Measurements from ENCODE around the gene GNAS-AS1. TPM values are rescaled to one million over a fixed set of nuclear protein-coding genes. Genes with fewer than 3 reads are reported as not detected.
A peak's percentile ranks its signal among the peaks of the same experiment; 100 is the strongest.

Gene GNAS-AS1
- total RNA-seq, 4 donors from 2014 or later = 0.19 to 0.48 (median 0.34) TPM; not detected in 1

DNA sequence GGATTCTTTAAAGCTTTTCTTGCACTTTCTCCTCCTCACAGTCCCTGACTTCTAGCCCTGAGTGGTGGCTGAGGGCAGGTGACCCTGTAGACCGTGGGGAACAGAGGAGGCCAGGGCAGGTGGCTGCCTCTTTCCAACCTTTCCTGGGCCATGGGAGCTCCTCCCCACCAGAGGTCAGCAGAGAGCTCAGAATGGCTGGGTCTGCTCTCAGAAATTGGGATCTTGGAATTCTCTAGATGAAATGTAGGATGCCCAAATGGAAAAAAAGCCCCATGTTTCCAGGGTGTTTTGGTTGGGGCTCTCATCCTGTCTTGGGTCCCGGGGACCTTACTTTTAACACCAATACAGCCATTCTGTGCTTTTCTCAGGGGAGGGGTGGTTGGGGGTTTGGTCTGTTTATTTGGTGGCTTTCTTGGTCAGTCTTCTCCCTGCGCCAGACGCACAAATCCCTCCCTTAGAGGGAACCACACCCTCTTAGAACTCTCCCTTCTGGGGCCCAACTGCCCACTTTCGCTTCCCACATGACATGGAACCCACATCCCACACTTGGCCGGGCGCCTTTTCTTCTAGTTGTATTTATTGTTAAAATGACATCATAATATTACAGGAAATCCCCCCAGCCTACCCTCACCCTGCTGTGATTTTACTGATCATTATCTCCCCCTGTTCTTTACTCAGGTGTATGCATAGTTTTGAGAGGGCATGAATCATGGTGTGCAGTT, 19.8 kb upstream of the GNAS-AS1 start:
- 37 to 46% methylated on average over 7 of the region's 7 CpGs for WGBS, 2 donors

GRCh38 chr20:58869662-58870227, 19.0 kb upstream of the GNAS-AS1 start:
- no peak overlapping the region for H3K27ac ChIP-seq
- H3K9me3 ChIP-seq = no peaks in the 10 kb centered on the region
- TF ChIP-seq POLR2A (IDR thresholded peaks at IDR 0.05) = no peak
- TF ChIP-seq, protein P1, sequence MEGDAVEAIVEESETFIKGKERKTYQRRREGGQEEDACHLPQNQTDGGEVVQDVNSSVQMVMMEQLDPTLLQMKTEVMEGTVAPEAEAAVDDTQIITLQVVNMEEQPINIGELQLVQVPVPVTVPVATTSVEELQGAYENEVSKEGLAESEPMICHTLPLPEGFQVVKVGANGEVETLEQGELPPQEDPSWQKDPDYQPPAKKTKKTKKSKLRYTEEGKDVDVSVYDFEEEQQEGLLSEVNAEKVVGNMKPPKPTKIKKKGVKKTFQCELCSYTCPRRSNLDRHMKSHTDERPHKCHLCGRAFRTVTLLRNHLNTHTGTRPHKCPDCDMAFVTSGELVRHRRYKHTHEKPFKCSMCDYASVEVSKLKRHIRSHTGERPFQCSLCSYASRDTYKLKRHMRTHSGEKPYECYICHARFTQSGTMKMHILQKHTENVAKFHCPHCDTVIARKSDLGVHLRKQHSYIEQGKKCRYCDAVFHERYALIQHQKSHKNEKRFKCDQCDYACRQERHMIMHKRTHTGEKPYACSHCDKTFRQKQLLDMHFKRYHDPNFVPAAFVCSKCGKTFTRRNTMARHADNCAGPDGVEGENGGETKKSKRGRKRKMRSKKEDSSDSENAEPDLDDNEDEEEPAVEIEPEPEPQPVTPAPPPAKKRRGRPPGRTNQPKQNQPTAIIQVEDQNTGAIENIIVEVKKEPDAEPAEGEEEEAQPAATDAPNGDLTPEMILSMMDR (IDR thresholded peaks at IDR 0.05) = no peak
- WGBS, 2 donors = 78% methylated on average over 5 to 7 of the region's 7 CpGs
- intact Hi-C loops (cut with DNase I) = loop anchor here (10.0 kb wide), 2 partner anchors 335 to 355 kb away; no protein-coding TSS in a partner anchor
- no peaks in the 10 kb centered on the region for H3K27me3 ChIP-seq
- DNase-seq = no peak
- H3K36me3 ChIP-seq = no peaks in the 10 kb centered on the region
- no peak overlapping the region for H3K4me3 ChIP-seq
- peaks cover 0 to 4% (median 0%) of the 10 kb centered on the region in 3 donors for H3K4me1 ChIP-seq

More for the DNA sequence above, 19.8 kb upstream of the GNAS-AS1 start:
- DNase-seq = no peak
- Histone ChIP-seq H3K4me3 (no peak overlapping the region), H3K9me3 (no peaks in the 10 kb centered on the region), H3K36me3 (no peaks in the 10 kb centered on the region), H3K4me1 (peaks cover 0 to 8% (median 0%) of the 10 kb centered on the region in 3 donors), H3K27me3 (no peaks in the 10 kb centered on the region), H3K27ac (no peak overlapping the region)
- TF ChIP-seq, protein P1 (IDR thresholded peaks at IDR 0.05) = peak; percentile 81 to 85 (median 84)
- TF ChIP-seq POLR2A (IDR thresholded peaks at IDR 0.05) = no peak
- intact Hi-C loops (cut with DNase I) = loop anchor here (10.0 kb wide), 1 partner anchor 354 kb away; no protein-coding TSS in a partner anchor

DNA sequence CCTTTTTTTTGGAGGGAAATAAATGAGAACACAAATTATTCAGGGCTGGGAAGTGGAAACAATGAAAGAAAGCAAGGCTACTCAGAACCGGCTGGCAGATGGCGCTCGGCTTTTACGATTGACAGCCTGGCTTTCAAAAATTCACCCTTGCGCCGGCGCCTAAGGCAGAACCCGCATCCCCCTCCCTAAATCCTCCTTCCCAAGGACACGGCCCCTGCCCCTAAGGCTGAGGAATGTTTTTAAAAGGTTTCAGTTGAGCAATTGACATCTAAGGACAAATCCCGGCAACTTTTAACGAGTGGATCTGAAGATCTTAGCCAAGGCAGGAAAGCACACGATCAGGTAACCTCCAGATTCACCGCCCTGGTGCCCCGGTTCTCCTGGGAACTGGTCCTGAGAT, 18.1 kb upstream of the GNAS-AS1 start:
- DNase-seq = no peak
- intact Hi-C loops (cut with DNase I) = loop anchor here (10.0 kb wide), 1 partner anchor 336 kb away; no protein-coding TSS in a partner anchor

GRCh38 chr20:58867211-58867610, 16.5 kb upstream of the GNAS-AS1 start:
- peaks cover 0 to 4% (median 0%) of the 10 kb centered on the region in 3 donors for H3K4me1 ChIP-seq
- no peak for DNase-seq
- peaks cover 0 to 11% (median 0%) of the 10 kb centered on the region in 4 donors for H3K27me3 ChIP-seq
- TF ChIP-seq, protein P1 (IDR thresholded peaks at IDR 0.05) = no peak
- no peak for TF ChIP-seq POLR2A (IDR thresholded peaks at IDR 0.05)
- intact Hi-C loops (cut with DNase I) = loop anchor here (10.0 kb wide), 1 partner anchor 338 kb away; no protein-coding TSS in a partner anchor
- WGBS, 2 donors = 68 to 78% methylated on average over 5 of the region's 5 CpGs
- no peaks in the 10 kb centered on the region for H3K36me3 ChIP-seq
- H3K9me3 ChIP-seq = no peaks in the 10 kb centered on the region
- no peak overlapping the region for H3K27ac ChIP-seq
- H3K4me3 ChIP-seq = no peak overlapping the region

More for the DNA sequence above, 18.1 kb upstream of the GNAS-AS1 start:
- Histone ChIP-seq H3K4me3 (no peak overlapping the region), H3K9me3 (no peaks in the 10 kb centered on the region), H3K27ac (no peak overlapping the region), H3K36me3 (no peaks in the 10 kb centered on the region), H3K4me1 (peaks cover 0 to 4% (median 0%) of the 10 kb centered on the region in 3 donors), H3K27me3 (peaks cover 0 to 8% (median 0%) of the 10 kb centered on the region in 4 donors)
- TF ChIP-seq, protein P1 (IDR thresholded peaks at IDR 0.05) = peak in 1 of 6 experiments; percentile 25
- no peak for TF ChIP-seq POLR2A (IDR thresholded peaks at IDR 0.05)
- 34 to 47% methylated on average over 13 of the region's 14 CpGs for WGBS, 2 donors

- H3K36me3 ChIP-seq = no peaks in the 10 kb centered on the region
- no peak overlapping the region for H3K4me3 ChIP-seq
- H3K27ac ChIP-seq = no peak overlapping the region
- H3K4me1 ChIP-seq = peaks cover 0 to 4% (median 0%) of the 10 kb centered on the region in 3 donors
- no peak for DNase-seq
- 78 to 80% methylated on average over 1 to 2 of the region's 2 CpGs for WGBS, 2 donors
- intact Hi-C loops (cut with DNase I) = loop anchor here (10.0 kb wide), 1 partner anchor 339 kb away; no protein-coding TSS in a partner anchor
- TF ChIP-seq POLR2A (IDR thresholded peaks at IDR 0.05) = no peak
- TF ChIP-seq, protein P1 (IDR thresholded peaks at IDR 0.05) = no peak
- H3K9me3 ChIP-seq = no peaks in the 10 kb centered on the region
- peaks cover 0 to 25% (median 0%) of the 10 kb centered on the region in 4 donors for H3K27me3 ChIP-seq
Observed at GRCh38 chr20:58865843-58866242, 15.1 kb upstream of the GNAS-AS1 start.

All from esophagus squamous epithelium (tissue), 5 donors.